DND-41 (cell line): Measurements from ENCODE around the gene TNS1.

Experiments used
- ATAC-seq: fragments of 200-7000 bp; cut with Tn5 transposase; 3 replicates; pipeline ENCODE4 v1.9.1; 2021; ENCODE audit warnings: low read depth; ENCODE audit not compliant: insufficient read depth
- DNase-seq: peaks from one replicate; pipeline ENCODE4 v3.0.0-alpha.2; 2020
- H2AFZ ChIP-seq: 2 replicates; pipeline ENCODE4 v1.6.0; 2012; ENCODE audit warnings: low read depth, low read length
- H3K27ac ChIP-seq: 2 replicates; pipeline ENCODE4 v1.5.1; 2012; ENCODE audit warnings: low read length, inconsistent platforms
- H3K27me3 ChIP-seq: fragments of 200-600 bp; sonication (generic); 2 replicates; pipeline ENCODE4 v1.6.0; 2012; ENCODE audit warnings: low read length, mild to moderate bottlenecking, inconsistent platforms; ENCODE audit not compliant: insufficient read depth, poor library complexity
- H3K36me3 ChIP-seq: 2 replicates; pipeline ENCODE4 v1.5.1; 2012; ENCODE audit warnings: low read length, inconsistent platforms; ENCODE audit not compliant: insufficient read depth
- H3K4me1 ChIP-seq: 2 replicates; pipeline ENCODE4 v1.5.1; 2012; ENCODE audit warnings: mild to moderate bottlenecking, low read length; ENCODE audit not compliant: insufficient read depth
- H3K4me2 ChIP-seq: 2 replicates; pipeline ENCODE4 v1.6.0; 2012; ENCODE audit warnings: mild to moderate bottlenecking, moderate library complexity, low read length, inconsistent platforms; ENCODE audit not compliant: insufficient read depth
- H3K4me3 ChIP-seq, 2 experiments: fragments of 200-600 bp in 1 of 2; shearing (Covaris generic) in 1 of 2; 2 replicates each; pipeline ENCODE4 v1.5.1; 2012 to 2016; ENCODE audit warnings: inconsistent platforms in 2 of 2, low read length in 2 of 2, mild to moderate bottlenecking in 2 of 2, low read depth in 1 of 2, moderate library complexity in 1 of 2
- H3K79me2 ChIP-seq: 2 replicates; pipeline ENCODE4 v1.6.0; 2012; ENCODE audit warnings: low read length, inconsistent platforms; ENCODE audit not compliant: insufficient read depth
- H3K9ac ChIP-seq: 2 replicates; pipeline ENCODE4 v1.6.0; 2012; ENCODE audit warnings: low read depth, mild to moderate bottlenecking, inconsistent platforms, low read length, moderate library complexity
- H3K9me3 ChIP-seq: 2 replicates; pipeline ENCODE4 v1.5.1; 2012; ENCODE audit warnings: low read length, moderate library complexity, mild to moderate bottlenecking, inconsistent platforms; ENCODE audit not compliant: insufficient read depth, severe bottlenecking
- H4K20me1 ChIP-seq: 2 replicates; pipeline ENCODE4 v1.6.0; 2012; ENCODE audit warnings: low read length; ENCODE audit not compliant: insufficient read depth
- CTCF ChIP-seq: IDR thresholded peaks from 2 replicates; pipeline ENCODE4 v1.5.1; 2012; ENCODE audit warnings: borderline replicate concordance, low read length, moderate library complexity, mild to moderate bottlenecking; ENCODE audit not compliant: poor library complexity, severe bottlenecking; ENCODE audit errors: extremely low read depth
- EZH2 ChIP-seq: IDR thresholded peaks from 3 replicates; pipeline ENCODE4 v1.6.1; 2012; ENCODE audit warnings: borderline replicate concordance, low read depth, mild to moderate bottlenecking, moderate library complexity, low read length, inconsistent platforms; ENCODE audit not compliant: severe bottlenecking

Gene TNS1

GRCh38 chr2:217805668-217806481, 196.9 kb downstream of the TNS1 start:
- no peak for DNase-seq
- H3K4me1 ChIP-seq: no peaks in the 10 kb centered on the region
- H4K20me1 ChIP-seq: peaks cover 11% of the 10 kb centered on the region
- no peak overlapping the region for H3K9ac ChIP-seq
- no peaks in the 10 kb centered on the region for H3K9me3 ChIP-seq
- no peak for ATAC-seq
- no peak overlapping the region for H3K27ac ChIP-seq
- H3K4me2 ChIP-seq: no peak overlapping the region
- no peaks in the 10 kb centered on the region for H3K36me3 ChIP-seq
- no peak overlapping the region for H2AFZ ChIP-seq
- no peaks in the 10 kb centered on the region for H3K79me2 ChIP-seq
- no peak overlapping the region for H3K4me3 ChIP-seq
- TF ChIP-seq EZH2 (no peak), CTCF (no peak)
- H3K27me3 ChIP-seq: no peaks in the 10 kb centered on the region

GRCh38 chr2:217804791-217805667, 197.8 kb downstream of the TNS1 start:
- no peak overlapping the region for H3K27ac ChIP-seq
- H2AFZ ChIP-seq: no peak overlapping the region
- H3K36me3 ChIP-seq: no peaks in the 10 kb centered on the region
- ATAC-seq: 0 out of 3 replicates have a peak, but pooled peaks have one; percentile 35
- H3K9me3 ChIP-seq: no peaks in the 10 kb centered on the region
- peaks cover 11% of the 10 kb centered on the region for H4K20me1 ChIP-seq
- no peak overlapping the region for H3K9ac ChIP-seq
- H3K79me2 ChIP-seq: no peaks in the 10 kb centered on the region
- H3K27me3 ChIP-seq: no peaks in the 10 kb centered on the region
- no peak overlapping the region for H3K4me2 ChIP-seq
- DNase-seq: no peak
- TF ChIP-seq EZH2: no peak
- no peak for TF ChIP-seq CTCF
- H3K4me3 ChIP-seq: no peak overlapping the region
- no peaks in the 10 kb centered on the region for H3K4me1 ChIP-seq

GRCh38 chr2:217804338-217804737, 198.5 kb downstream of the TNS1 start:
- Histone ChIP-seq H3K9me3 (no peaks in the 10 kb centered on the region), H3K4me2 (no peak overlapping the region), H3K4me3 (no peak overlapping the region), H3K9ac (no peak overlapping the region), H3K4me1 (no peaks in the 10 kb centered on the region), H3K27ac (no peak overlapping the region), H3K36me3 (no peaks in the 10 kb centered on the region), H3K79me2 (no peaks in the 10 kb centered on the region), H2AFZ (no peak overlapping the region), H3K27me3 (no peaks in the 10 kb centered on the region), H4K20me1 (peaks cover 11% of the 10 kb centered on the region)
- DNase-seq: no peak
- ATAC-seq: no peak
- TF ChIP-seq EZH2: no peak
- no peak for TF ChIP-seq CTCF
